HCT116 (cell line): ENCODE measurements around the gene YKT6. TPM values are rescaled to one million over a fixed set of nuclear protein-coding genes. Genes with fewer than 3 reads are reported as not detected.

Experiments
- ATAC-seq: fragments of 200-7000 bp; cut with Tn5 transposase; 2 replicates; pipeline ENCODE4 v1.9.1; 2020; ENCODE audit warnings: mild to moderate bottlenecking, moderate library complexity
- BruUV-seq: library from RNA; stranded (reverse); fragments of 400-500 nt; replicated peaks from 2 replicates; lab custom pipeline; 2021; lab: Mats Ljungman, UMichigan
- CTCF ChIA-PET: fragments of 300-600 bp; sonication (Branson Sonifier 250); formaldehyde crosslinking; loops from one replicate; lab custom pipeline; 2021; ENCODE audit warnings: antibody characterized with exemption; lab: Charles Lee
- POLR2A ChIA-PET: fragments of 300-600, 350-600 bp; sonication (Branson Sonifier 250); formaldehyde crosslinking; loops from one replicate; lab custom pipeline; 2021; ENCODE audit warnings: antibody characterized with exemption; lab: Charles Lee
- RAD21 ChIA-PET, 2 experiments: fragments of 300-600 bp; sonication (Branson Sonifier 250); formaldehyde crosslinking; loops; one replicate each; lab custom pipeline; 2023; ENCODE audit warnings: low total read pairs in 2 of 2; ENCODE audit not compliant: uncharacterized antibody in 2 of 2, unreplicated experiment in 2 of 2, low non-redundant PET in 1 of 2; lab: Charles Lee
- DNase-seq: peaks from one replicate; pipeline ENCODE4 v3.0.0-alpha.2; 2010; ENCODE audit warnings: low read depth, low spot score
- H2AFZ ChIP-seq: fragments of 200-600 bp; shearing (Covaris generic), sonication (generic); 2 replicates; pipeline ENCODE4 v1.6.1; 2017; ENCODE audit warnings: low read depth, mixed run types, mixed read lengths, antibody characterized with exemption, low read length; ENCODE audit not compliant: poor library complexity, severe bottlenecking
- H3K27ac ChIP-seq: 2 replicates; pipeline ENCODE4 v1.5.1; 2012; ENCODE audit warnings: low read depth, low read length
- H3K27me3 ChIP-seq: fragments of 200-600 bp; sonication (generic); 2 replicates; pipeline ENCODE4 v1.6.1; 2016; ENCODE audit warnings: mixed run types, low read length, mixed read lengths; ENCODE audit not compliant: insufficient read depth
- H3K36me3 ChIP-seq, 2 experiments: fragments of 200-500 bp in 1 of 2; fragments of 200-600 bp in 1 of 2; sonication (Bioruptor generic) in 1 of 2; sonication (generic) in 1 of 2; 2 replicates each; pipeline versions ENCODE4 v1.5.1 to v1.6.1; 2014 to 2016; ENCODE audit warnings: low read length in 2 of 2, inconsistent platforms in 1 of 2, mixed read lengths in 1 of 2, mixed run types in 1 of 2; ENCODE audit not compliant: insufficient read depth in 2 of 2, control insufficient read depth in 1 of 2
- H3K4me1 ChIP-seq, 2 experiments: fragments of 200-600 bp in 1 of 2; sonication (generic) in 1 of 2; 2 replicates each; pipeline versions ENCODE4 v1.5.1 to v1.6.1; 2012 to 2017; ENCODE audit warnings: low read length in 2 of 2, inconsistent platforms in 1 of 2, mild to moderate bottlenecking in 1 of 2, mixed read lengths in 1 of 2, mixed run types in 1 of 2, moderate library complexity in 1 of 2; ENCODE audit not compliant: insufficient read depth in 2 of 2, control insufficient read depth in 1 of 2
- H3K4me2 ChIP-seq: fragments of 200-600 bp; sonication (generic); 2 replicates; pipeline ENCODE4 v1.6.1; 2017; ENCODE audit warnings: mixed run types, low read length, mixed read lengths
- H3K4me3 ChIP-seq, 2 experiments: fragments of 200-600 bp in 1 of 2; sonication (generic) in 1 of 2; replicated peaks in 1 of 2; 2 replicates each; pipeline ENCODE4 v1.5.1; 2011 to 2016; ENCODE audit warnings: low read length in 2 of 2, control low read depth in 1 of 2, low read depth in 1 of 2, mild to moderate bottlenecking in 1 of 2, mixed read lengths in 1 of 2, mixed run types in 1 of 2
- H3K79me2 ChIP-seq: fragments of 200-600 bp; sonication (generic); 2 replicates; pipeline ENCODE4 v1.6.1; 2017; ENCODE audit warnings: mild to moderate bottlenecking, mixed run types, low read length, moderate library complexity, mixed read lengths; ENCODE audit not compliant: insufficient read depth
- H3K9ac ChIP-seq: fragments of 200-600 bp; sonication (generic); 2 replicates; pipeline ENCODE4 v1.6.1; 2016; ENCODE audit warnings: low read length, mixed read lengths
- H3K9me2 ChIP-seq: fragments of 200-600 bp; sonication (generic), shearing (Covaris generic); 2 replicates; pipeline ENCODE4 v1.6.1; 2017; ENCODE audit warnings: mixed run types, mild to moderate bottlenecking, moderate library complexity; ENCODE audit not compliant: insufficient read depth
- H3K9me3 ChIP-seq, 2 experiments: fragments of 200-500 bp in 1 of 2; fragments of 200-600 bp in 1 of 2; sonication (Bioruptor generic) in 1 of 2; sonication (generic) in 1 of 2; 2 replicates each; pipeline ENCODE4 v1.6.1; 2014 to 2017; ENCODE audit warnings: low read length in 2 of 2, mixed read lengths in 2 of 2, inconsistent platforms in 1 of 2, low read depth in 1 of 2, mild to moderate bottlenecking in 1 of 2, mixed run types in 1 of 2, moderate library complexity in 1 of 2; ENCODE audit not compliant: control insufficient read depth in 1 of 2, insufficient read depth in 1 of 2
- H4K20me1 ChIP-seq: fragments of 200-600 bp; sonication (generic), shearing (Covaris generic); 2 replicates; pipeline ENCODE4 v1.6.1; 2017; ENCODE audit warnings: mixed run types, mild to moderate bottlenecking, moderate library complexity; ENCODE audit not compliant: insufficient read depth
- EGR1 ChIP-seq: IDR thresholded peaks from 2 replicates; pipeline ENCODE4 v1.6.1; 2012; ENCODE audit warnings: low read depth
- FOSL1 ChIP-seq: IDR thresholded peaks from 2 replicates; pipeline ENCODE4 v1.6.1; 2012; ENCODE audit warnings: low read depth
- POLR2AphosphoS5 ChIP-seq: IDR thresholded peaks from 2 replicates; pipeline ENCODE4 v1.6.1; 2011; ENCODE audit warnings: mild to moderate bottlenecking, low read depth, low read length, moderate library complexity
- RAD21 ChIP-seq: IDR thresholded peaks from 2 replicates; pipeline ENCODE4 v1.6.1; 2012; ENCODE audit warnings: low read depth, mild to moderate bottlenecking
- ZFX ChIP-seq: fragments of 450-650 bp; IDR thresholded peaks from 2 replicates; pipeline ENCODE4 v1.6.1; 2017
- ZNF274 ChIP-seq: fragments of 200-500 bp; sonication (Bioruptor generic); IDR thresholded peaks from 2 replicates; pipeline ENCODE4 v1.6.1; 2014; ENCODE audit warnings: mild to moderate bottlenecking, low read depth, low read length, inconsistent platforms
- intact Hi-C: fragments of 100-400 bp; cut with micrococcal nuclease; formaldehyde crosslinking; loops from 2 replicates; pipeline ENCODE4 v1.10.0; 2022
- total RNA-seq: library from RNA; stranded (reverse); gene quantifications from one replicate; pipeline ENCODE4 v1.2.1, GENCODE V29; 2021; ENCODE audit not compliant: unreplicated experiment
- TF ChIP-seq, protein P1 (sequence below), 3 experiments: fragments of 200-600 bp in 1 of 3; sonication (generic) in 1 of 3; IDR thresholded peaks in 2 of 3; conservative IDR thresholded peaks in 1 of 3; 2 replicates each; pipeline ENCODE4 v1.5.1; 2012 to 2017; ENCODE audit warnings: low read depth in 2 of 3, low read length in 2 of 3, antibody characterized with exemption in 1 of 3, borderline replicate concordance in 1 of 3, control low read depth in 1 of 3, mild to moderate bottlenecking in 1 of 3, mixed read lengths in 1 of 3, mixed run types in 1 of 3, moderate library complexity in 1 of 3; ENCODE audit not compliant: insufficient read depth in 1 of 3
- TF ChIP-seq, protein P2 (sequence below): IDR thresholded peaks from 2 replicates; pipeline ENCODE4 v1.6.1; 2012; ENCODE audit warnings: low read depth

The YKT6 gene
- total RNA-seq, 1 experiment from 2014 or later = 84.8 TPM

DNA sequence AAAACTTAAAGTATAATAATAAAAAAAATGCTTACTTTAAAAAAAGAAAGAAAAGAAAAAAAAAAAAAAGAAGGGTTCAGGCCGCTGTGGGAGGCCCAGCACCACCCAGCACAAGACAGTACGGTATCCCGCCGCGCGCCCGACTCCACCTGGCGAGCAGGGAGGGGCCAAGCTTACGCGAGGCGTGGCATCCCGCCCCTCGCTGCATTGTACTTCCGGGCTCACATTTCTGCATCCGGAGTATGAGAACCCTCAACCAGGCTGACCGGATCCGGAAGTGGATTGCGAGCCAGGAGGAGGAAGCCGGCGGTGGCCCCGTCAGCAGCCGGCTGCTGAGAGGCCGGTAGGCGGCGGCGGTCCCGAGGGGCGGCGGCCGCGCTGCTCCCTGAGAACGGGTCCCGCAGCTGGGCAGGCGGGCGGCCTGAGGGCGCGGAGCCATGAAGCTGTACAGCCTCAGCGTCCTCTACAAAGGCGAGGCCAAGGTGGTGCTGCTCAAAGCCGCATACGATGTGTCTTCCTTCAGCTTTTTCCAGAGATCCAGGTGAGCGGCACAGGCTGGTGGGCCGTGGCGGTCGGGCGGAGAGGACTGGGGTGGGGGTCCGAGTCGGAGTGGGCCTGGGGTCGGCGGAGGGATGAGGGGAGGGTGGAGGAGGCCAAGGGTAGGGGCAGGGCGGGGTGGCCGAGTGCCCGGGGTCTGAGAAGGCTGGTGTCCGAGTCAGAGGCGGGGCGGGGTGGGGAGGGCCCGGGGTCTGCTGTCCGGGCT, at the start of gene YKT6 (continued):
- TF ChIP-seq, protein P1, sequence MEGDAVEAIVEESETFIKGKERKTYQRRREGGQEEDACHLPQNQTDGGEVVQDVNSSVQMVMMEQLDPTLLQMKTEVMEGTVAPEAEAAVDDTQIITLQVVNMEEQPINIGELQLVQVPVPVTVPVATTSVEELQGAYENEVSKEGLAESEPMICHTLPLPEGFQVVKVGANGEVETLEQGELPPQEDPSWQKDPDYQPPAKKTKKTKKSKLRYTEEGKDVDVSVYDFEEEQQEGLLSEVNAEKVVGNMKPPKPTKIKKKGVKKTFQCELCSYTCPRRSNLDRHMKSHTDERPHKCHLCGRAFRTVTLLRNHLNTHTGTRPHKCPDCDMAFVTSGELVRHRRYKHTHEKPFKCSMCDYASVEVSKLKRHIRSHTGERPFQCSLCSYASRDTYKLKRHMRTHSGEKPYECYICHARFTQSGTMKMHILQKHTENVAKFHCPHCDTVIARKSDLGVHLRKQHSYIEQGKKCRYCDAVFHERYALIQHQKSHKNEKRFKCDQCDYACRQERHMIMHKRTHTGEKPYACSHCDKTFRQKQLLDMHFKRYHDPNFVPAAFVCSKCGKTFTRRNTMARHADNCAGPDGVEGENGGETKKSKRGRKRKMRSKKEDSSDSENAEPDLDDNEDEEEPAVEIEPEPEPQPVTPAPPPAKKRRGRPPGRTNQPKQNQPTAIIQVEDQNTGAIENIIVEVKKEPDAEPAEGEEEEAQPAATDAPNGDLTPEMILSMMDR (IDR thresholded peaks at IDR 0.05 in 2 of 3, conservative IDR thresholded peaks at IDR 0.05 in 1 of 3; ENCODE audit: borderline replicate concordance in 1 of 3, insufficient read depth in 1 of 3, low read depth in 2 of 3, low read length in 2 of 3) = peak in 2 of 3 experiments; percentile 44 to 69; a peak in 4 of 6 replicates
- TF ChIP-seq RAD21 = no peak
- no peak for TF ChIP-seq ZNF274
- TF ChIP-seq POLR2AphosphoS5 = peak; percentile 92
- peak; percentile 53; the same call in 1 of the 2 replicates for TF ChIP-seq EGR1
- TF ChIP-seq FOSL1 = no peak

- no TSS peak for BruUV-seq
- CTCF ChIA-PET = no interaction called here
- intact Hi-C loops = no loop called here
Observed at GRCh38 chr7:44151956-44152355, 48.8 kb upstream of the YKT6 start.

More at GRCh38 chr7:44151956-44152355, 48.8 kb upstream of the YKT6 start:
- Histone ChIP-seq H3K79me2 (no peaks in the 10 kb centered on the region), H3K9ac (no peak overlapping the region), H3K4me3 (no peak overlapping the region), H2AFZ (no peak overlapping the region), H3K27ac (no peak overlapping the region), H3K36me3 (no peaks in the 10 kb centered on the region), H4K20me1 (no peaks in the 10 kb centered on the region), H3K9me2 (no peaks in the 10 kb centered on the region), H3K9me3 (no peaks in the 10 kb centered on the region), H3K27me3 (no peaks in the 10 kb centered on the region), H3K4me1 (peaks cover 0 to 9% of the 10 kb centered on the region in 2 experiments; a peak in 2 of 4 replicates)
- ChIA-PET POLR2A (no interaction called here), RAD21 (no interaction called here)
- TF ChIP-seq, protein P2, sequence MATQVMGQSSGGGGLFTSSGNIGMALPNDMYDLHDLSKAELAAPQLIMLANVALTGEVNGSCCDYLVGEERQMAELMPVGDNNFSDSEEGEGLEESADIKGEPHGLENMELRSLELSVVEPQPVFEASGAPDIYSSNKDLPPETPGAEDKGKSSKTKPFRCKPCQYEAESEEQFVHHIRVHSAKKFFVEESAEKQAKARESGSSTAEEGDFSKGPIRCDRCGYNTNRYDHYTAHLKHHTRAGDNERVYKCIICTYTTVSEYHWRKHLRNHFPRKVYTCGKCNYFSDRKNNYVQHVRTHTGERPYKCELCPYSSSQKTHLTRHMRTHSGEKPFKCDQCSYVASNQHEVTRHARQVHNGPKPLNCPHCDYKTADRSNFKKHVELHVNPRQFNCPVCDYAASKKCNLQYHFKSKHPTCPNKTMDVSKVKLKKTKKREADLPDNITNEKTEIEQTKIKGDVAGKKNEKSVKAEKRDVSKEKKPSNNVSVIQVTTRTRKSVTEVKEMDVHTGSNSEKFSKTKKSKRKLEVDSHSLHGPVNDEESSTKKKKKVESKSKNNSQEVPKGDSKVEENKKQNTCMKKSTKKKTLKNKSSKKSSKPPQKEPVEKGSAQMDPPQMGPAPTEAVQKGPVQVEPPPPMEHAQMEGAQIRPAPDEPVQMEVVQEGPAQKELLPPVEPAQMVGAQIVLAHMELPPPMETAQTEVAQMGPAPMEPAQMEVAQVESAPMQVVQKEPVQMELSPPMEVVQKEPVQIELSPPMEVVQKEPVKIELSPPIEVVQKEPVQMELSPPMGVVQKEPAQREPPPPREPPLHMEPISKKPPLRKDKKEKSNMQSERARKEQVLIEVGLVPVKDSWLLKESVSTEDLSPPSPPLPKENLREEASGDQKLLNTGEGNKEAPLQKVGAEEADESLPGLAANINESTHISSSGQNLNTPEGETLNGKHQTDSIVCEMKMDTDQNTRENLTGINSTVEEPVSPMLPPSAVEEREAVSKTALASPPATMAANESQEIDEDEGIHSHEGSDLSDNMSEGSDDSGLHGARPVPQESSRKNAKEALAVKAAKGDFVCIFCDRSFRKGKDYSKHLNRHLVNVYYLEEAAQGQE = no peak
- no peak for TF ChIP-seq ZFX
- TF ChIP-seq, all 23 proteins: peak for 0
- H3K4me2 ChIP-seq = no peak overlapping the region
- DNase-seq = no peak
- no peak for ATAC-seq
